Measurements from ENCODE around the gene G3BP2. TPM values are rescaled to one million over a fixed set of nuclear protein-coding genes. Genes with fewer than 3 reads are reported as not detected.

The G3BP2 gene
- total and polyA plus RNA-seq, 9 of the 15 experiments (the other 6 are each of a cell fraction or from before 2014, with no cell fraction given): 25.2 to 222 (median 130) TPM

DNA sequence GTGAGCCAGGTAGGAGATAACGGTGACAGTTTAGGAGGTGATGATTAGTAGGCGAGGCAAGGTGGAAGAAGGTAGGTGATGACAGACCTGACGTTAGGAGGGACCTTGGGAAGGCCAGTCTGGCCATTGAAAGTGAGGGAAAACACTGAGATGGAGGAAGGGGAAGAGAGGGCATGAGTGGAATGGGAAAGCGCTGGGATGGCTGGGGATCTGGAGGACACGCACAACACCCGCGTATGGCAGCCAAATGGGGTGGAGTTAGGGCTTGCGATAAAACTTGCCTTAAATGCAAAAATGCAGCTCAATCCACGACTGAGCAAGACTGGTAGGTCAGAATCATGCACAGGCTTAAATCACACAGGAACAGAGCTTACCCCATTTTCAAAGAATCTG is 42.3 kb downstream of the G3BP2 start:
- Histone ChIP-seq H3K27ac (ENCODE audit: extremely low read depth, low read depth, low read length) (no peak overlapping the region), H2AFZ (ENCODE audit: low read depth, low read length) (no peak overlapping the region)

More for the DNA sequence above, 42.3 kb downstream of the G3BP2 start:
- ChIA-PET CTCF (ENCODE audit: low intra/inter-chr PET ratio) (no interaction called here), POLR2A (no interaction called here)
- Histone ChIP-seq H3K9me1 (ENCODE audit: control insufficient read depth, insufficient read depth, low read length) (no peaks in the 10 kb centered on the region), H3K79me2 (ENCODE audit: control insufficient read depth, insufficient read depth, low read length) (no peaks in the 10 kb centered on the region), H3K27me3 (ENCODE audit: control insufficient read depth in 2 of 2, insufficient read depth in 2 of 2, low read length in 2 of 2) (no peaks in the 10 kb centered on the region), H3K9me3 (replicated peaks; ENCODE audit: control insufficient read depth, insufficient read depth, low read depth, low read length) (no peaks in the 10 kb centered on the region; the same call in 1 of the 2 replicates), H3K4me2 (ENCODE audit: insufficient read depth, low read length) (no peak overlapping the region), H4K20me1 (replicated peaks; ENCODE audit: control insufficient read depth, insufficient read depth, low read length) (no peaks in the 10 kb centered on the region), H3K9ac (ENCODE audit: insufficient read depth in 1 of 2, low read depth in 2 of 2, low read length in 2 of 2) (no peak overlapping the region), H3K4me1 (replicated peaks in 1 of 2; ENCODE audit: control insufficient read depth in 2 of 2, insufficient read depth in 2 of 2, low read length in 2 of 2) (peaks cover 0 to 8% of the 10 kb centered on the region in 2 experiments; a peak in 2 of 5 replicates), H3K36me3 (ENCODE audit: control insufficient read depth, insufficient read depth, low read length) (no peaks in the 10 kb centered on the region), H3K4me3 (no peak overlapping the region)
- intact Hi-C loops (cut with micrococcal nuclease) (no loop called here), in situ Hi-C loops (cut with MboI) (no loop called here)
- 74% methylated on average over 9 of the region's 9 CpGs for WGBS (ENCODE audit: insufficient coverage, low coverage, missing lambda C conversion rate)
- no TSS peak for BruUV-seq (replicated peaks)
- FAIRE-seq (no peak), DNase-seq (ENCODE audit: extremely low read depth in 1 of 4, low spot score in 3 of 4) (no peak), ATAC-seq (no peak)
- TF ChIP-seq NFIC (IDR thresholded peaks at IDR 0.05) (no peak), RAD21 (CRISPR knock-in tag; conservative IDR thresholded peaks at IDR 0.05 in 1 of 2, IDR thresholded peaks at IDR 0.05 in 1 of 2) (no peak), CEBPG (CRISPR knock-in tag; IDR thresholded peaks at IDR 0.05) (no peak), CEBPG (tag; conservative IDR thresholded peaks at IDR 0.05 in 1 of 2, IDR thresholded peaks at IDR 0.05 in 1 of 2) (no peak)
- TF ChIP-seq, protein P1, sequence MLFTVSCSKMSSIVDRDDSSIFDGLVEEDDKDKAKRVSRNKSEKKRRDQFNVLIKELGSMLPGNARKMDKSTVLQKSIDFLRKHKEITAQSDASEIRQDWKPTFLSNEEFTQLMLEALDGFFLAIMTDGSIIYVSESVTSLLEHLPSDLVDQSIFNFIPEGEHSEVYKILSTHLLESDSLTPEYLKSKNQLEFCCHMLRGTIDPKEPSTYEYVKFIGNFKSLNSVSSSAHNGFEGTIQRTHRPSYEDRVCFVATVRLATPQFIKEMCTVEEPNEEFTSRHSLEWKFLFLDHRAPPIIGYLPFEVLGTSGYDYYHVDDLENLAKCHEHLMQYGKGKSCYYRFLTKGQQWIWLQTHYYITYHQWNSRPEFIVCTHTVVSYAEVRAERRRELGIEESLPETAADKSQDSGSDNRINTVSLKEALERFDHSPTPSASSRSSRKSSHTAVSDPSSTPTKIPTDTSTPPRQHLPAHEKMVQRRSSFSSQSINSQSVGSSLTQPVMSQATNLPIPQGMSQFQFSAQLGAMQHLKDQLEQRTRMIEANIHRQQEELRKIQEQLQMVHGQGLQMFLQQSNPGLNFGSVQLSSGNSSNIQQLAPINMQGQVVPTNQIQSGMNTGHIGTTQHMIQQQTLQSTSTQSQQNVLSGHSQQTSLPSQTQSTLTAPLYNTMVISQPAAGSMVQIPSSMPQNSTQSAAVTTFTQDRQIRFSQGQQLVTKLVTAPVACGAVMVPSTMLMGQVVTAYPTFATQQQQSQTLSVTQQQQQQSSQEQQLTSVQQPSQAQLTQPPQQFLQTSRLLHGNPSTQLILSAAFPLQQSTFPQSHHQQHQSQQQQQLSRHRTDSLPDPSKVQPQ (CRISPR knock-in tag; IDR thresholded peaks at IDR 0.05; ENCODE audit: borderline replicate concordance): no peak

Data from K562 (cell line).